NCI-H510A (cell line): ENCODE measurements around the gene ACY1.
A peak's percentile ranks its signal among the peaks of the same experiment; 100 is the strongest.

Experiments
- DNase-seq: peaks from one replicate; lab custom pipeline; 2025; lab: John Stamatoyannopoulos, UW

The ACY1 gene

GRCh38 chr3:51982838-51983577, at the start of gene ACY1:
ACY1 (plus strand) TSS chr3:51983535; CDS start chr3:51984065, 530 bp downstream.
- peak; percentile 72 for DNase-seq

- no peak for DNase-seq
These were observed 49.0 kb upstream of the ACY1 start for GRCh38 chr3:51934139-51934850.

DNA sequence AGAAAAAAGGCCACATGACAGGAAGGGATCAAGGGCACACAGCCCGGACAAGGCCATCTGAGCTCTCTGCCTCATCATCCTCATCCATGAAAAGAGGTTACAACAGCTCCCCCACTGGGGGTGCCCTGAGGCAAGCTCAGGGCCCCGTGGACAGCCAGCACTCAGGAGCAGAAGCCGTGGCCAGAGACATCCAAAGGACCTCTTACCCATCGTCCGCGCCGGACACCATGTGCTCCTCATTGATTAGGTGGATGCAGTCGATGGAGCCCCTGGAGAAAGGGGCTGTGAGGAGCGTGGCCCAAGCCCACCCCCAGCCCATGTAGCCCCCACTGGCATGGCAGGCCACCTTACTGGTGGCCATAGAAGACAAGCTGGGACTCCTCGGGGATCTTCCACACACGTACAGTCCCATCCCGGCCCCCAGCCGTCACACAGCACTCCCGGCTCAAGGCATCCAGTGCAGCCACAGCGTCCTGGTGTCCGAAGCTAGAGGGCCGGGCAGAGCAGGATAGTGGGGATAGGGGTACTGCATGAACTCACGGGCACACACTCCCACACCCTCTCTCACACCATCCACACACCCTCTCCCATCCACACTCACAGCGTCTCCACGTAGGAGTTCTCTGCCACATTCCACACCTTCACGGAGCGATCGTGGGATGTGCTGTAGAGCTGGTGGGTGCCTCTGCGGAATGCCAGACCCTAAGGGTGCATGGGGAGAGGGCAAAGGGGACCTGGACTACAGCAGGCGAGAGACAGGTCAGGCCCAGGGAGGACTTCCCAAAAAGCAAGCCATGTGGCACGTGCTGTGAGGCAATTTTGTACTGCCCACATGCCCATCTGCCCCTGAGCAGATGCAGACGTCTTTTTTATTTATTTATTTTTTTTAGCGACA, 48.1 kb upstream of the ACY1 start:
- DNase-seq = no peak

DNA sequence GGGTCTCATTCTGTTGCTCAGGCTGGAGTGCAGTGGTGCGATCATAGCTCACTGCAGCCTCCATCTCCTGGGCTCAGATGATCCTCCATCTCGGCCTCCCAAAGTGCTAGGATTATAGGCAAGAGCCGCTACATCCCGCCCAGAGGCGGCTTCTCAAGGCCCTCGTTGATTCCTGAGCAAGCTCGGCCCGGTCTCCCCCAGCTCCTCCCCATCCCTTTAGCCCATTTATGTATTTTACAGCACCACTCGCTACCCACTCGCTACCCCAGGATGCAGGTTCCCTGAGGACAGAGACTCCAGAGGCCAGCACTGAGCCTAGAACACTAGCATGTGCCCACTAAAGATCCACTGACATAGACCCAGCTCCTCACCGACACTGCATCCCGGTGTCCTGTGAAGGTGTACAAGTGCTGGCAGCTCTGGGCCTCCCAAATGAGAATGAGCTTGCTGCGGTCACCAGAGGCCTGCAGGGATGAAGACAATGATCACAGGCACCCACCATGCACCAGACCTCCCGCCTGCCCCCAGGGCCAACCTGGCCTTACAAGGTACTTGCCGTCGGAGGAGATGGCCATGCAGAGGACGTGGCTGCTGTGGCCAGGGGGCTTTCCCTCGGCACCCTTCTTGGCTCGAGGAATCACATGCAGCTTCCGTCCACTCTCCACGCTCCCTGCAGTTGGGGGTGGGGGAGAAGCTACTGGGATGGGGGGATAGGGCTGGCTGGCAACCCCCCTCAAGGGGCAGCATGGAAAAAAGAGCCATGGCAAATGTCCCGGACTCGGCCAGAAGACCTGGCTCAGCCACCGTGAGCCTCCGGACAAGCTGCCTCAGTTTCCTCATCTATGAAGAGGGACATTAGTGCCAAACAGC, 47.2 kb upstream of the ACY1 start:
- no peak for DNase-seq

DNA sequence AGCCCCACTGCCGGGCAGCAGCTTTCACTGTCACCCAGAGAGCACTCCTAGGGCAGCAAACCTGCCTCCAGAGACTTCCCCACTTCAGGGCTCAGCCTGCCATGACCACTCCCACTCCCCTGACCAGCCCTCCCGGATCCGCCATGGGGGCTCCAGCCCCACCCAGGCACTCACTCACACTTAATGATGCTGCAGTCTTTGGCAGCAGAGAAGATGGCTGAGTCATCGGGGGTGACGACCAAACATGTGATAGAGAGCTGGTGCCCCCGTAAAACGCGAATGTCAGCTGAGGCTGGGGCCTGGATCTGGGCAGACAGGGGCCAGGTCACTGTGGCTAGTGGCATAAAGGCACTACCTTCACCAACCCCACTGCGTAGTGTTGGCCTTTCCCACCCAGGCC, 46.3 kb upstream of the ACY1 start:
- no peak for DNase-seq

DNA sequence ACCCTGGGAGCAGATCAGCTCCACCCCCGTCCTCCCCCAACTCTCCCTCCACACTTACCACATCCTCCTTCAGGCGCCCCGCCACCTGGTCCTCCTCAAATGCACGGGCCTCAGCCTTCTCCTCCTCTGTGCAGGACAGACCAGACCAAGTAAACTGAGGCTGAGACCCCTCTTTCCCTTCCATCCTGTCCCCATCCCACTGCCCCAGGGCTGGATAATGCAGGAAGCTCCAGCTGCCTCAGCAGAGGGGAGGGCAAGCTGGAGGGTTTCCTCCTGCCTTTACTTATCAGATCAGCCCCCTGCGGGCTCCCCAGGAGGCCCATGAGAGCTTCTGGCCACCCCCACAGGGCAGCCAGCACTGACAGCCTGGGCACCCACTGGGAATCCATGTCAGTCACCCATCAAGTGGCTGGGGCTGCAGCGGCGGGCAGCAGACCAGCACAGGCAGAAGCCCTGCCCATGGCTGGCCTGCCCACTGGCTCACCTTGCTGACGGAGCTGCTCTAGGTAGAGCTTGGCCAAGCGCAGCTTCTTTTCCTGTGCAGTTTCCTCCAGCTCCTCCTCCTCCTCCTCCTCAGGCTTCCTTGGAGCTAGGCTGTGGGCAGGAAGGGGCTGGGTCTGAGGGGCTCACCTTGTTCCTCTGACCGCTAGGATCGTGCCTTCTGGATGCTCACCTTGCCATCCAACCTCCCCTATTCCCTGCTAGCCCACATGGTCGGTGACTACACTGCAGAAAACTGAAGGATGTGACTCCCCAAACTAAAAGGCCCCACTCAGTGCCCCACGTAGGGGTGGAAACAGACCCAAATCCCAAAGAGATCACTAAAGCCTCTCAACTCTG, 45.5 kb upstream of the ACY1 start:
- no peak for DNase-seq

DNA sequence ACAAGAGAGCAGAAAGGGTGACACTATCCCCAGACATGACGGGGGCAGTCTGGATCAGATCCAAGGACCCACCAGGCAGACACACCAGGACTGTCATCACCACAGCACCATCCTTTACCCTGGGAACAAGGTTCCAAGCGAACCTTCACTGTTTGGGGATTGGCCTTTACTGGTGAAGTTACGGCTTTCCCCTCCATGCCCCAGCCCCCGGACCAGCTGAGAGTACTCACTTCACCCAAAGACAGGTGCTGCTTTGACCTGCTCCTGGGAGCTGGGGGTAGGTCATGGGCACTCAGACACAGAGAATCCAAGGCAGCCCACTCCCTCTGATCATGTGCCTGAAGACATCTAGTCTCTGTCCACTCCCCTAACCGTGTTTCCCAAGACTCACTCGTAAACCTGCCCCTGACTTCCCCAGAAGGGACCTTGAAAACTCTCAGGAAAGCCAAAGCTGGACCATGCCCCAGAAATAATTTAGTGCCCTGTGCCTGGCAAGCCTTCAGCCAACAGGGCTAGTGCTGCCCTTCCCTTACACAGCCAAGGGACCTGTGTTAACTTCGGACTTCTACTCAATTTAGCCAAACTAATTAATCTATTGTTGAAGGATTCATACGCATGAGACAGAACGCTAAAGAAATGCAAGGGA, 44.4 kb upstream of the ACY1 start:
- DNase-seq = no peak

GRCh38 chr3:51940648-51941462, 42.5 kb upstream of the ACY1 start:
- no peak for DNase-seq

DNA sequence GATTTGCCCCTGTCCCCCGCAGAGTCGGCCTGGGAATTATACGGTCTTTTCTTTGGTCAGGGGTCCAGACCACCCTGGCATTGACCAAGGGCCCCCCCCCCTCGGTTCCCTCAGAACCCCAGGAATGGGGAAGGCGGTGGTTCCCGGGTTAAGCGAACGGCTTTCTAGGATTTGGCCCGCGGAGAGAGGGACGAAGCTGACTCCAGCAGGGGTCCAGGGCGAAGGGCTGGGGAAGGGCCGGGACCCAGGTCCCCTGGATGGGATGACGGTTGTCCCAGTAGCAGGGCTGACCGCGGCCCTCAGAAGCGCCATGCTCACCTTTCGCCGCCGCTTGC, 41.9 kb upstream of the ACY1 start:
- DNase-seq = no peak

- peak; percentile 97 for DNase-seq
These were observed 41.3 kb upstream of the ACY1 start, which contains the start of the genes PARP3 and RRP9 for GRCh38 chr3:51941798-51942602. PARP3 (plus strand) TSS chr3:51942363; CDS start chr3:51943356, 993 bp downstream. RRP9 (minus strand) TSS chr3:51941904; CDS start chr3:51941867, 37 bp downstream.

DNA sequence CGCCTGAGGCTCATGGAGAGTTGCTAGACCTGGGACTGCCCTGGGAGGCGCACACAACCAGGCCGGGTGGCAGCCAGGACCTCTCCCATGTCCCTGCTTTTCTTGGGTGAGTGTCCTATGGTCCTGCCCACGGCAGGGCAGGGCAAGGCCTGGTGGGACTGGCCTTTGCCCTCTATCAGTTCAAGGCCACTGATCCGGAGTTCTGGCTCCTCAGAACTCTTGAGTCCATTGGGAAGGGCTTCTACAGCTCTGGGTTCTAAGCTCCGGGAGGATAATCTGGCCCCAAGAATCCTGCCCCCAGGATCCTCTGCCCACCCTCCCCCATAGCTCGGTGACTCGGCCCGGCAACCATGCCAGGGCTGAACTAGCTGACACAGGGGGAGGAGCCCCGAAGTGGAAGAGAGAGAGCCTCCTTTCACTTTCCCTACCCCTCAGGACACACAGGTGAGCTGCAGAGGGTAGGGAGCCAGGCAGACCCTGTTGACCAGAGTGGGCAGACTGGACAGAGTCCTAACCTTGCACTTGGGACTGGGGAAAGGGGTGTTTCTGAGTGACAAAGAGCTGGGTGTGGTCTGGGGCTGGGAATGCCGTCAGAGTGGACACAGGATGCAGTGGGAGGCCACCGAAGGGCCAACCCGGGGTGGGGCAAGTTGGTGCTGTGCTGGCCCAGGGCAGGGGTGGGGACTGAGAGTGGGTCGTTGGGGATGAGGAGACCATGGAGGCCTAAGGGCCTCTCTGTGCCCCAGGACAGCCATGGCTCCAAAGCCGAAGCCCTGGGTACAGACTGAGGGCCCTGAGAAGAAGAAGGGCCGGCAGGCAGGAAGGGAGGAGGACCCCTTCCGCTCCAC, 40.5 kb upstream of the ACY1 start:
- DNase-seq = peak; percentile 14

- DNase-seq = no peak
These were observed 39.6 kb upstream of the ACY1 start for GRCh38 chr3:51943451-51944391.

DNA sequence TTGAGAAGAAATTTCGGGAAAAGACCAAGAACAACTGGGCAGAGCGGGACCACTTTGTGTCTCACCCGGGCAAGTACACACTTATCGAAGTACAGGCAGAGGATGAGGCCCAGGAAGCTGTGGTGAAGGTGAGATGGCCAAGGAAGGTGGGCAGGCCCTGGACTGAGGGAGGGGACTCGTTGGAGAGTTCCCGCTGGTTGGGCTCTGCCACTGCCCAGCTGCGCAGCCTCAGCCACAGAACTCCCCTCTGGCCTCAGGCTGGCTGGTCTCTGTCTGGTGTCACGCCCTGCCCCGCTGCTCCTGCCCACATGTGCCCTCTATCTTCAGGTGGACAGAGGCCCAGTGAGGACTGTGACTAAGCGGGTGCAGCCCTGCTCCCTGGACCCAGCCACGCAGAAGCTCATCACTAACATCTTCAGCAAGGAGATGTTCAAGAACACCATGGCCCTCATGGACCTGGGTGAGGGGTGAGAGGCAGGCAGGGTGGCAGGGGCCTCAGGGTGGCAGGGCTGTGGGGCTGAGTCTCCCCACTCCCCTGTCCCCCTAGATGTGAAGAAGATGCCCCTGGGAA, 38.8 kb upstream of the ACY1 start:
- DNase-seq = no peak

GRCh38 chr3:51945031-51945840, 38.1 kb upstream of the ACY1 start:
- no peak for DNase-seq
